GM18858 (cell line): Measurements from ENCODE around the gene FGD3.
"Not testable (repeated sequence)": the region's sequence is repeated elsewhere in the genome, so short reads cannot be mapped to it uniquely, and the experiment has no call there.

ENCODE experiments used
- ATAC-seq: cut with Tn5 transposase; IDR thresholded peaks from one replicate; pipeline ENCODE4 v1.9.1; 2021; ENCODE audit not compliant: unreplicated experiment

FGD3 gene

GRCh38 chr9:93005876-93006275, 58.6 kb downstream of the FGD3 start:
- no peak for ATAC-seq

- no peak for ATAC-seq
Observed at GRCh38 chr9:93007529-93008058, 60.3 kb downstream of the FGD3 start.

GRCh38 chr9:93008457-93008856, 61.1 kb downstream of the FGD3 start:
- no peak for ATAC-seq

GRCh38 chr9:93009337-93010015, 62.2 kb downstream of the FGD3 start:
- ATAC-seq: no peak

- ATAC-seq: no peak
Observed at GRCh38 chr9:93010056-93010455, 62.7 kb downstream of the FGD3 start.

- ATAC-seq: no peak
Observed at GRCh38 chr9:93010704-93011103, 63.4 kb downstream of the FGD3 start.

GRCh38 chr9:93011114-93011513, 63.8 kb downstream of the FGD3 start:
- ATAC-seq: no peak

GRCh38 chr9:93012963-93013855, 65.9 kb downstream of the FGD3 start:
- ATAC-seq: no peak

- ATAC-seq: no peak
Observed at GRCh38 chr9:93013856-93014582, 66.7 kb downstream of the FGD3 start.

- ATAC-seq: not testable (repeated sequence)
Observed at GRCh38 chr9:93015190-93015589, 67.9 kb downstream of the FGD3 start.

GRCh38 chr9:93017621-93018020, 70.3 kb downstream of the FGD3 start:
- no peak for ATAC-seq

GRCh38 chr9:93020151-93020550, 72.8 kb downstream of the FGD3 start:
- no peak for ATAC-seq

- no peak for ATAC-seq
Observed at GRCh38 chr9:93020771-93021670, 73.7 kb downstream of the FGD3 start.

GRCh38 chr9:93022066-93022465, 74.7 kb downstream of the FGD3 start:
- no peak for ATAC-seq

- ATAC-seq: no peak
Observed at GRCh38 chr9:93022721-93023520, 75.6 kb downstream of the FGD3 start.

- ATAC-seq: no peak
Observed at GRCh38 chr9:93023521-93023815, 76.1 kb downstream of the FGD3 start.

- no peak for ATAC-seq
Observed at GRCh38 chr9:93024646-93024910, 77.3 kb downstream of the FGD3 start.

GRCh38 chr9:93024986-93025630, 77.8 kb downstream of the FGD3 start:
- no peak for ATAC-seq

- no peak for ATAC-seq
Observed at GRCh38 chr9:93025736-93026135, 78.4 kb downstream of the FGD3 start.

GRCh38 chr9:93026640-93027039, 79.3 kb downstream of the FGD3 start:
- no peak for ATAC-seq
